Measurements from ENCODE around the gene AP4B1.

AP4B1 gene

DNA sequence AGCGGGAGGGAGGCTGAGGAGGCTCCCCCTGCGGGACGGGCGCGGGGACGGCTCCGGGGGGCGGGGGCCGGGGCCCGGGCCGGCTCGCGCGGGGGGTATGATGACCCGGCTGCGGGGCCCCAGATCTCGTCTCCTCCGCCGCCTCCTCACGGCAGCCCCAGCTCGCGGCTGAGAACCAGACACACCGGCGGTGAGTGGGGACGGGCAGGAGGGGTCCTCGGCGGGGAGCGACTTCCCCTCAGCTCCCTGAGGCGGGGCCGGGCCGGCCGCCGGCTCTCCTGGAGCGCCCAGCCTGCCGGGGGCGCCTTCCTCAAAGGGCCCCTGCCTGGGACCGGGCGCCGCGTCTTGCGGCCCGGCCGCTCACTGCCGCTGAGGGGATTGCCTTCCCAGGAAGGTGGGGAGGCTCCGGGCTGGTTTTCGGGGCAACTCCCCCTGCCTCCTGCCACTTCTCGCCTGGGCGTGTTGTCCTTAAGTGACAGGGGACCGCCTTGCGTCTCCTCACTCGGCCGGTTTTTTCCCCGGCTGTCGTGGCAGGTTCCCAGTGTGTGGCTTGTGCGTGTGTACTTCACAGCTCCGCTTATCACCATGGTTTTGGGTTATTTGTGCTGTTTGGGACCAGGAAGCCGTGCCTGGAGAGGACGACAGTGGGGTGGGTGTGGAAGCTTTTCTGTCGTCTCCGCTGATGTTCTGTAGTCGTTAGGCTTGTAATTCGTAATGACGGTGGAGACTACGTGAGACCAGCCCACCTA lies 25.3 kb upstream of the AP4B1 start:
- peak; percentile 32 for DNase-seq

GRCh38 chr1:113928941-113929749 lies 24.5 kb upstream of the AP4B1 start, which contains the start of gene HIPK1:
Gene HIPK1 (plus strand): TSS chr1:113929324.
- peak; percentile 91 for DNase-seq

DNA sequence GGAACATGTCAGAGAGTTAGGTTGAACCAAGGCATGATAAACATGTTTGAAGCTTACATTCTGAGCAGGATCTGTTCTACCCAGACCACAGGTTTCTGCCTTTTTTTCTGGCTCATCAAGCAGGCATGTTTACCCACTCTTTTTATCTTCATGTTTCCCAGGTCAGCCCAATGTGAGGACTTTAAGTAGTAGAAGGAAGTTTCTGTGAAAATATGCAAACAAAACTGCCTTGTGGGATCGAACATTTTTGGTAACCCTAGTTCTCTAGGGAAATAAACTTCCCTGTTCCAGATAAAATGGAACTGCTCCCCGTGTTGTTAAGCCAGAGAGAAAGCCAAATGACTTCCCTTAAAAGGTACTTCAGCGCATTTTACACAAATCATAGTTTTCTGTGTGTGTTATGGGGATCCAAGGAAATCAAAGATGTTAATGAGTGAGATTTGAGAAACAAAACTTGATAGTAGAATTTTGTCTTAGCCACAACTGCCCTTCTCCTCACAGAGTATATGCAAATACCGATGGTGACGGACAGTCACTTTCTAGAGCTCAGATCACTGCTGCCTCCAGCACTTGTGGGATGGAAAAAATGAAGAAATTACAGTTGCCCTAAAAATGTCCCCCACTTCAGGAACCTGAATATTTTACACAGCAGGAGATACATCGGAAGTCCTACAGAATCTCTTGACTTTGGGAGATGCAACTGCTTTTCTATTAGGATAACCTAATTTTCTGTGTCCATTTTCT lies 23.8 kb upstream of the AP4B1 start:
- DNase-seq: peak; percentile 40

DNA sequence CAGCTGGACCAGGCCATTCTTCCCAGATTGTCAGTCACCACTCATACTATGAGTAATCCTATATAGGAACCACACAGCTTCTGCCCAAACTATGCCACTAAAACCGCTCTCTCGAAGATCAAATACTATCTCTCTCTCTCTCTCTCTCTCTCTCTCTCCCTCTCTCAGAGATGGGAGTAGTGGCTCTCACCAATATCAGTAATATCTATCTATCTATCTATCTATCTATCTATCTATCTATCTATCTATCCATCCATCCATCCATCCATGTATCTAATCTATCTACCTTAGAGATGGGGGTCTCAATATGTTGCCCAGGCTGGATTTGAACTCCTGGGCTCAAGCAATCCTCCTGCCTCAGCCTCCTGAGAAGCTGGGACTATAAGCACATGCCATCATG lies 19.9 kb upstream of the AP4B1 start:
- no peak for DNase-seq

- no peak for DNase-seq
Observed at GRCh38 chr1:113922957-113923356, 18.4 kb upstream of the AP4B1 start.

- DNase-seq: no peak
Observed at GRCh38 chr1:113918243-113918642, 13.6 kb upstream of the AP4B1 start.

DNA sequence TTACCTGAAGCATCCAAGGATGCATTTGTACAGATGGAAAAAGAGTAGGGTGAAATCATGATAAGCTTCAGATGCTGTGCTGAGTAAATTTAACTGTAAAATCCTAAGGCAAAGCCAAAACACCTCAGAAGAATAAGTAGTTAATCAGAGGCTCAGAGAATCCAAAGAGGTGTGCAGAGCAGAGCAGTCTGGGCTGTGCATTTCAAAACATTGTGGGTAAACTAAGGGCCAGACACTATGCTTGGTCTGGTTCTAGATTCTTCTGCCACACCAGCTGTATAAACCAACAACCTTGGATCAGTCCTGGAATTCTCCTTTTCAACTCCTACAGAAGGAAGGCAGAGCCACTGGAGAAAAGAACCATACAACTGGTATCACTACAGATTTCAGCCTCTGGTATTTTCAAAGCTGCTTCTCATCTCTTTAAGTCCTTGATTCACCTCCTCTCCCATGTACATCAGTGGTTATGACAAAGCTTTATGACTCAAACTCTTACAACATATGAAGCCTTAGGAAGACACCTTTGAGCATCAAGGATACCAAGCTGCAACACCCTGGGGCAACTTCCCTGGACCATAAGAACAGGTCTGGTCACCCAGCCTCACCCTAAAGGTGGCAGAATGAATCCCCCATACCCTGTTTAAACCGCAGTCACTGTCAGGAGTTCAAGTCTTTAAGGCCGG lies 12.9 kb upstream of the AP4B1 start:
- no peak for DNase-seq

DNA sequence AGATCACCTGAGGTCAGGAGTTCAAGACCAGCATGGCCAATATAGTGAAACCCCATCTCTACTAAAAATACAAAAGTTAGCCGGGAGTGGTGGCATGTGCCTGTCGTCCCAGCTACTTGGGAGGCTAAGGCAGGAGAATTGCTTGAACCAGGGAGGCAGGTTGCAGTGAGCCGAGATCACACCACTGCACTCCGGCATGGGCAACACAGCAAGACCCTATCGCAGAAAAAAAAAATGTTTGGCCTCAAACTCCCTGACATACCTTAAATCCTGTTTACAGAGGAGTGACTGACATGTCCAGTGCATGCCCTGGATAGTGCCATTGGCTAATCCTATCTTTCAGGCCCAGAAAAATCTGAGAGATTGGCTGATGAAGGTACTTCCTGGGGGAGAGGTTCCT lies 12.4 kb upstream of the AP4B1 start:
- DNase-seq: no peak

DNA sequence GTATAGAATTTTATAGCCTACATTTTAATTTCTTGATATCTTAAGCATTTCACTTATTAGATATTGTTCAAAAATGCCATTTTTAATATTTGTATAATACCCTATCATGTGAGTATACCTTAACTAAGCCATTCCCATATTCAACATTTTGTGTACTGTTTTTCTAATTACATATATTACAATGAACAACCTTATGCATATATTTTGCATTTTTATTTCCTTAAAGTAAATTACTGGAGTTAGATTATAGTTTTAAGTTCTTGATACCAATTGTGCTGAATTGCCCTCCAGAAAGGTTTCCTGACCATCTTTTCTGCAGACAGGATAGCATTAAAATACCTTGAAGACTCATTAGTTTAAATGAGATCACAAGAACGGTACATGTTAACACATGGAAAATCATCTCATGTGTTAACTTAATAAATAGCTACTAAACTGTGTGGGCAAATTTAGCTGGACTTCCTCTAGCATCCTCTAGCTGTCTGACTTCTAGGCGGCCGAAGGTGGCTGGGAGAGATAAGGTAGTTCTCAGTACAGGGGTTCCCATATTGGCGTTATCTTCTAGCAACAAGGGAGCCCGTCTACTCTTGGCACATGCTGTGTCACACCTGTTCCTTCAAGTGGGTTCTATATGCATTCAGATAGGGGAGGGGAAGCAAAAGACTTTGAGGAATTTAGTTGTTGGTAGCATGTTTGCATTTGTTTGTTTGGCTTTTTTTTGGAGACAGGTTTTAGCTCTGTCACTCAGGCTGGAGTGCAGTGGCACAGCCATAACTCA lies 9.5 kb upstream of the AP4B1 start:
- no peak for DNase-seq

DNA sequence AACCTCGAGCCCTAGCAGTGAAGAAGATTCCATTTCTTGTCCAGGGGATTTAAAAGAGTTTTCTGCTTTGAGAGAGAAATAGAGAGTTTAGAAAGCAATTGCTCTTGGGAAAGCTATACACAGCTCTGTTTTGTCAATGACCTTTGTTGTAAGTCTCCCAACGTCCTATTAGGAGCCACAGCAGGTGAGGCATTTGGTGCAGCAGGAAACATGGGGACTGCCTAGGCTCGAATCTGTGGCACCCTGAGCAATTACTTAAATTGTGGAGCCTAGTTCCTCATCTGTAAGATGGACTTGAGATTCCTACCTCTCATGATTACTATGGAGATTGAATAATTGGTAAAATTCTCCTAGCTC lies 8.7 kb upstream of the AP4B1 start:
- no peak for DNase-seq

- peak; percentile 69 for DNase-seq
Observed at GRCh38 chr1:113912594-113913311, 8.2 kb upstream of the AP4B1 start.

GRCh38 chr1:113905435-113905861 lies 849 bp upstream of the AP4B1 start:
- DNase-seq: no peak

GRCh38 chr1:113904293-113904673 lies 316 bp downstream of the AP4B1 start:
- DNase-seq: no peak

- DNase-seq: no peak
Observed at GRCh38 chr1:113903501-113904292, 902 bp downstream of the AP4B1 start.

DNA sequence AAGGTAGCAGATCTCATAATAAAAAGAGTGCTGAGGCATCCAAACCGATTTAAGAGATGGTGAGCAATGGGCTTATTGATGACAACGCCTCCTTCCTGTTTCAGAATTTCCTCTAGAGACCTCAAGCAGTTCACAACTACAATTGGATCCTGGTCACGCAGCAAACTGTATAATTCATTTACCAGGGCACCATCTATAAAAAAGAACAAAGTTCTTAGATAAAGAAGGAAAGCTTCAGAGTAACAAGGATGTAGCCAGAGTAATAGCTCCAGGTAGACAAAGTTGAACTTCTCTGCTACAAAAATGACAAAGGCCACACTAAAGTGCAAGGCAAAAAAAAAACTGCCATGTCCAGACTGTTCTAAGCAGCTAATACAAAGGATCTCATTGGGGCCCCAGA lies 3.4 kb downstream of the AP4B1 start:
- DNase-seq: no peak

DNA sequence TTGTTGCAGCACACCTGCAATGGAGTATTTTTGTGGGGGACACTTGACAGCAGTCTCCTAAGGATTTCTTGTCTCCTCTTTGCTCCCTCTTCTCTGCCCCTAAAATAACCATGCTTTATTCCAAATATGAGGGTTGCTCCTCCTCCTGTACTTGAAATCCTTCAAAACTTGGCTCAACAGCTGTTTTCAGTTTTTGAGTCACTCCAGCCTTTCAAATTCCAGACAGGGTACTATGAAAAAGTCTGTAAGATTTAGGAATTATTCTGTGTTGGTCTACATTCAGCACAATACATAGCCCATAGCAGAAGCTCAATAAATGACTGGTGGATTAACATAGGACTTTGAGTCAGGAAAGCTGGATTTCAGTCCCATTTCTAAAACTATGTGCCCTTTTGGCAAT lies 5.5 kb downstream of the AP4B1 start:
- no peak for DNase-seq

DNA sequence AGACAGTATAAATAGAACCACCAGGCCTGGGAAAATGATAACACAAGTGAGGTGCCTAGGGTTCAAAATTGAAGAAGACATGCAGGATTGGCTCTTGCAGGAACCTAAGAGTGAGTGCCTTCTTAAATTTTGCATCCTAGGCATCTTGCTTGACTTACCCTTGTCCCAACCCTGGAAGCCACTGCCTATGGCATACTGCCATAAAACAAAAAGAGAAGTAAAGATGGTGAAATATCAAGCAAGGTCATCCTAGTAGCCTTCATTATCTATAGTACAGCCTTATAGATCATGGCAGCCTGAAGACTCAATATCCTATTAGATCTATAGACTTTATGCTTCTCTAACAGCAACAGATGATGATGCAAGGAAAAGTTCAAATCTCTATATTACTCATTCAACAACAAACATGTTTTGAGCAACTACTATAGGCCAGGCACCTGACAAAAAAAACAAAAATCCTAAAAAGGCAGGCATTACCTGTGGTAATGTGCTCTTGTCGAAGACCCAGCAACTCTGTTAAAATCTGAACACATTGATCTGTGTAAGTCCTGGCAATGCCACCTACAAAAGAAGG lies 6.3 kb downstream of the AP4B1 start:
- DNase-seq: no peak

- DNase-seq: peak; percentile 32
Observed at GRCh38 chr1:113895961-113896360, 8.6 kb downstream of the AP4B1 start.

GRCh38 chr1:113895098-113895497 lies 9.5 kb downstream of the AP4B1 start:
- DNase-seq: no peak

DNA sequence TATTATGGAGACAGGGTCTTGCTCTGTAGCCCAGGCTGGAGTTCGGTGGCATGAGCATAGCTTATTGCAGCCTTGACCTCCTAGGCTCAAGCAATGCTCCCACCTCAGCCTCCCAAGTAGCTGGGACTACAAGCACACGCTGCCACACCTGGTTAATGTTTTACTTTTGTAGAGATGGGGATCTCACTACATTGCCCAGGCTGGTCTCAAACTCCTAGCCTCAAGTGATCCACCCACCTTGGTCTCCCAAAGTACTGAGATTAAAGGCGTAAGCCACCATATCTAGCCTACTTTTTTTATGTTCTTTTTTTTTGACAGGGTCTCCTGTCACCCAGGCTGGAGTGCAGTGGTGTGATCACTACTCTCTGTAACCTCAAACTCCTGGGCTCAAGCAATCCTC lies 11.3 kb downstream of the AP4B1 start:
- no peak for DNase-seq
